HT1080 (cell line): ENCODE results near the gene ZNF567. TPM values are rescaled to one million over a fixed set of nuclear protein-coding genes. Genes with fewer than 3 reads are reported as not detected.

Experiments
- DNase-seq: peaks from one replicate; pipeline ENCODE4 v3.0.0-alpha.2; 2015; ENCODE audit warnings: low read depth
- total RNA-seq: library from RNA; depleted of rRNA; stranded (reverse); fragments of >200 nt; shearing (Covaris generic); gene quantifications from 2 replicates; pipeline ENCODE4 v1.2.3, GENCODE V29; 2014; rRNA removed

The ZNF567 gene
- total RNA-seq, 1 experiment from 2014 or later: 1.8 TPM

DNA sequence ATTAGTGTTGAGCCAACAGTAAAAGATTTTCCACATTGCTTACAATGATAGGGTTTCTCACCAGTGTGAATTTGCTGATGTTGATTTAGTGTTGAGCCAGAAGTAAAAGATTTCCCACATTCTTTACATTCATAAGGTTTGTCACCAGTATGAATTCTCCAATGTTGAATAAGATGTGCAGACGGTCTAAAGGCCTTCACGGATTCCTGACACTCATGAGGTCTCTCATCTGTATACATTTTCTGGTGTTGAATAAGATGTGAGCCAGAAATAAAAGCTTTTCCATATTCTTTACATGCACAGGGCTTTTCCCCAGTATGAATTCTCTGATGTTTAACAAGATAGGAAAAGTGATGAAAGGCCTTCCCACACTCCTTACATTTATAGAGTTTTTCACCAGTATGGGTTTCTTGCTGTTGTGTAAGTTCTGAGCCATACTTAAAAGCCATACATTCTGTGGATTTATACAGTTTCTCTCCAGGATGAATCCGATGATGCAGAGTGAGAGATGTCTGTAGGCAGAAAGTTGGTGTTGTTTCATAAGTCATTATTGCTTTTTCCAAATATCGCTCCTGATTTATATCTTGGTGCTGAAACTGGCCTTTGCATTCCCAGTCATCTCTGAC, 62.8 kb downstream of the ZNF567 start:
- no peak for DNase-seq

Other genes with a start within 250 kb of the ZNF567 start
- 3.7 and 5.1 TPM in 2 replicates for gene ZNF566, start 198.1 kb upstream of the ZNF567 start, total RNA-seq
- gene ZNF260, start 159.3 kb upstream of the ZNF567 start, total RNA-seq: 6.3 and 7.0 TPM in 2 replicates
- 3.8 and 5.5 TPM in 2 replicates for gene ZNF529, start 114.3 kb upstream of the ZNF567 start, total RNA-seq
- gene ZNF382, start 82.3 kb upstream of the ZNF567 start, total RNA-seq: 0.03 TPM in 1 of 2 replicates, not detected in the other
- 3.5 and 4.5 TPM in 2 replicates for gene ZNF461, start 20.8 kb upstream of the ZNF567 start, total RNA-seq
- 5.3 and 7.0 TPM in 2 replicates for gene ZNF850, start 85.2 kb downstream of the ZNF567 start, total RNA-seq
- 0.59 and 1.1 TPM in 2 replicates for gene ZNF790, start 150.8 kb downstream of the ZNF567 start, total RNA-seq
- 1.4 and 1.9 TPM in 2 replicates for gene ZNF345, start 163.3 kb downstream of the ZNF567 start, total RNA-seq
- gene ZNF829, start 228.7 kb downstream of the ZNF567 start, total RNA-seq: 2.7 and 4.1 TPM in 2 replicates
- gene ZNF568, start 228.7 kb downstream of the ZNF567 start, total RNA-seq: 11.3 and 13.9 TPM in 2 replicates